Heart right ventricle (tissue), 16 donors: ENCODE results near the gene TTC31. TPM values are rescaled to one million over a fixed set of nuclear protein-coding genes. Genes with fewer than 3 reads are reported as not detected.

Source experiments
- ATAC-seq, 8 donors: fragments of 200-7000 bp; cut with Tn5 transposase; one replicate each; pipeline ENCODE4 v1.9.1; 2020; ENCODE audit warnings: mild to moderate bottlenecking in 8 of 8, moderate library complexity in 8 of 8, moderate number of reproducible peaks in 1 of 8
- DNase-seq, 2 donors: peaks; one replicate each; pipeline ENCODE4 v3.0.0-alpha.2; 2020
- H3K27ac ChIP-seq, 10 donors: fragments of 200-600 bp; sonication (generic) in 2 of 10; one replicate each; pipeline versions ENCODE4 v1.5.0 to v1.8.0; 2020 to 2022; ENCODE audit warnings: mild to moderate bottlenecking in 3 of 10
- H3K27me3 ChIP-seq, 7 donors: fragments of 200-600 bp; one replicate each; pipeline ENCODE4 v1.8.0; 2021 to 2022; ENCODE audit warnings: mild to moderate bottlenecking in 2 of 7
- H3K36me3 ChIP-seq, 9 donors: fragments of 200-600 bp; sonication (generic) in 1 of 9; one replicate each; pipeline versions ENCODE4 v1.5.0 to v1.8.0; 2020 to 2022; ENCODE audit warnings: mild to moderate bottlenecking in 2 of 9
- H3K4me1 ChIP-seq, 9 donors: fragments of 200-600 bp; sonication (generic) in 1 of 9; one replicate each; pipeline versions ENCODE4 v1.5.0 to v1.8.0; 2020 to 2022; ENCODE audit warnings: mild to moderate bottlenecking in 4 of 9
- H3K4me3 ChIP-seq, 10 donors: fragments of 200-600 bp; sonication (generic) in 2 of 10; one replicate each; pipeline versions ENCODE4 v1.5.0 to v1.8.0; 2020 to 2022; ENCODE audit warnings: mild to moderate bottlenecking in 7 of 10, moderate library complexity in 2 of 10
- H3K9me3 ChIP-seq, 11 donors: fragments of 200-600 bp in 10 of 11; sonication (generic) in 2 of 11; one replicate each; pipeline versions ENCODE4 v1.5.0 to v1.8.0; 2013 to 2022; ENCODE audit warnings: mild to moderate bottlenecking in 2 of 11, control low read depth in 1 of 11, moderate library complexity in 1 of 11
- WGBS, 2 donors: extraction: QIAGEN DNeasy Blood & Tissue Kit; methylation state at CpG; one replicate each; pipeline ENCODE4 v1.1.7; 2013; ENCODE audit warnings: inconsistent platforms in 1 of 2; 5-methylcytosine and 5-hydroxymethylcytosine counted together
- intact Hi-C, 10 donors: fragments of 100-400 bp; cut with DNase I; formaldehyde crosslinking; loops; one replicate each; pipeline versions ENCODE4 v1.11.1 to v1.14.2; 2022
- polyA plus RNA-seq, 2 donors: library from polyadenylated mRNA; stranded (reverse); fragments of 200-250 nt; gene quantifications; one replicate each; pipeline ENCODE4 v1.2.3, GENCODE V29; 2013
- total RNA-seq, 10 donors: library from RNA; stranded (reverse); fragmentation: NEBNext Ultra II Directional in 3 of 10; extraction: Animal tissue kit (Norgen Biotek cat#: 25700) in 3 of 10; gene quantifications; one replicate each; pipeline versions ENCODE4 v1.2.1 to v1.2.4, GENCODE V29; 2021 to 2023
- TF ChIP-seq, protein P1 (sequence below), 9 donors: fragments of 200-600 bp; sonication (generic) in 2 of 9; IDR thresholded peaks; one replicate each; pipeline versions ENCODE4 v1.5.0 to v1.8.0; 2021 to 2022; ENCODE audit warnings: antibody characterized with exemption in 9 of 9, mild to moderate bottlenecking in 5 of 9, moderate library complexity in 1 of 9
- donor health status: Arrhythmogenic right ventricular cardiomyopathy.
- donor health status: ischemic (EF 13 %, LVEDD 7.1; RV severe dilation, severe dysfunction).
- donor health status: healthy with polysubstance abuse.
- donor health status: DM: no; HTN: yes; CAD: no.
- donor health status: DM: no; HTN: no; CAD: no.
- donor health status: ischemic (EF 25% LVEDD 6.9; RV normal size, moderate dysfunction).
- donor health status: ischemic (EF 25% LVEDD 5.7; RV mildly dilated, moderate dysfunction).
- donor health status: healthy.
- donor health status: DM: yes; HTN: yes; CAD: no.
- donor health status: Ischemic cardiomyopathy.
- donor health status: ischemic (EF 35%, LVEDD 5.7; RV mildly dilated, moderate dysfunction).
- donor health status: nonischemic (EF 11% LVEDD 7.7; RV severe dilation, severe dysfunction).
- donor health status: DM: yes; HTN: yes; CAD: no.
- donor health status: PGD.
- donor health status: ischemic (EF 29% LVEDD 5.4; RV normal size, mild dysfunction).
- donor health status: nonischemic (EF 23%, LVEDD 6.1; RV moderate dilation, normal function).

The TTC31 gene
- total and polyA plus RNA-seq, 12 donors = 7.2 to 18.7 (median 9.4) TPM

DNA sequence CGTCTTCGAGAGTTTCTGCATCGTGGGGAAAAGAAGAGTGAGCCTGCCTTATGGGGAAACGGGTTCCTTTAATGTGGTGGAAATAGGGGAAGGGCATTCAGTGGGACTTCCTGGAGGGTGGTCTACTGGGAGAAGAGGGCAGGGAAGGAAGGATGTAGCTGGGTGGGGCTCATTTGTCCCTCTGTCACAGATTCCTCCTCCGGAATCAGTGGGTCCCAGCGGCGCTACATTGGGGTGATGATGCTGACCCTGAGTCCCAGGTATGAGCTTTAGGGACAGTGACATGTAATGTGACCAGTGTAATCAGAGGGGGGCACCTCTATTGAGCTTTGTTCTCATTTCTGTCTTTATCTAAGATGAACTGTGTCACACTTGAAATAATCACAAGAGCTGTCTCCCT, 48.8 kb downstream of the TTC31 start:
- Histone ChIP-seq H3K27me3 (no peaks in the 10 kb centered on the region), H3K4me3 (no peak overlapping the region), H3K36me3 (peaks cover 0 to 62% (median 27%) of the 10 kb centered on the region in 9 donors), H3K27ac (peak overlapping the region in 3 of 10 donors; percentile 2 to 92 (median 91)), H3K4me1 (peaks cover 12 to 35% (median 31%) of the 10 kb centered on the region in 9 donors), H3K9me3 (no peaks in the 10 kb centered on the region)
- DNase-seq (no peak), ATAC-seq (no peak)
- TF ChIP-seq, protein P1, sequence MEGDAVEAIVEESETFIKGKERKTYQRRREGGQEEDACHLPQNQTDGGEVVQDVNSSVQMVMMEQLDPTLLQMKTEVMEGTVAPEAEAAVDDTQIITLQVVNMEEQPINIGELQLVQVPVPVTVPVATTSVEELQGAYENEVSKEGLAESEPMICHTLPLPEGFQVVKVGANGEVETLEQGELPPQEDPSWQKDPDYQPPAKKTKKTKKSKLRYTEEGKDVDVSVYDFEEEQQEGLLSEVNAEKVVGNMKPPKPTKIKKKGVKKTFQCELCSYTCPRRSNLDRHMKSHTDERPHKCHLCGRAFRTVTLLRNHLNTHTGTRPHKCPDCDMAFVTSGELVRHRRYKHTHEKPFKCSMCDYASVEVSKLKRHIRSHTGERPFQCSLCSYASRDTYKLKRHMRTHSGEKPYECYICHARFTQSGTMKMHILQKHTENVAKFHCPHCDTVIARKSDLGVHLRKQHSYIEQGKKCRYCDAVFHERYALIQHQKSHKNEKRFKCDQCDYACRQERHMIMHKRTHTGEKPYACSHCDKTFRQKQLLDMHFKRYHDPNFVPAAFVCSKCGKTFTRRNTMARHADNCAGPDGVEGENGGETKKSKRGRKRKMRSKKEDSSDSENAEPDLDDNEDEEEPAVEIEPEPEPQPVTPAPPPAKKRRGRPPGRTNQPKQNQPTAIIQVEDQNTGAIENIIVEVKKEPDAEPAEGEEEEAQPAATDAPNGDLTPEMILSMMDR (IDR thresholded peaks at IDR 0.05) = no peak
- 77 to 81% methylated on average over 7 of the region's 7 CpGs for WGBS, 2 donors
- intact Hi-C loops = loop anchor here in 3 of 10 donors (2.0 to 5.0 kb wide), 3 partner anchors 21 to 56 kb away; partner anchors contain the start of genes CCDC142 (in 1 of the 3), LOXL3 (in 1 of the 3) and TTC31 (in 1 of the 3)

DNA sequence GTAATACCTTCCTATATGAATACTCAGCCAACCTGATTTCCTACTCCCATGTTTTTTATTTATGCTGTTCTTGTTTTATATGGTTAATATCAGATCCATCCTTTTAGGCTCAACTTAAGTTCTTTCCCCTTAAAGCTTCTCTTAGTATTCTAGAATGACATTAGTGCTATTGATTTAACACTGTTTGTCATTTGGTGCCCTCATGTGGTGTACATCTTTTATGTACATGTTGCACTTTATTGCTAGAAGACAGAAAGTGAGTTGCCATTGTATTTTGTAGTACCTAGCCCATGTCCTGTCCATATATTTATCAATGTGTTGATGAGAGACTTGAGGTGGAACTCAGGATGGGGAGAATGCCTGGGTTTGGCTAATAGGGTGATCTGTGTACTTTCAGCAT, 49.3 kb downstream of the TTC31 start:
- H3K36me3 ChIP-seq = peaks cover 0 to 57% (median 21%) of the 10 kb centered on the region in 9 donors
- H3K9me3 ChIP-seq = no peaks in the 10 kb centered on the region
- no peak overlapping the region for H3K4me3 ChIP-seq
- no peaks in the 10 kb centered on the region for H3K27me3 ChIP-seq
- DNase-seq (no peak), ATAC-seq (no peak)
- intact Hi-C loops = loop anchor here in 2 of 10 donors (5.0 kb wide), 2 partner anchors 50 to 55 kb away; partner anchors contain the start of genes CCDC142 (in 1 of the 2) and TTC31 (in 1 of the 2)
- H3K4me1 ChIP-seq = peaks cover 12 to 35% (median 30%) of the 10 kb centered on the region in 9 donors
- peak overlapping the region in 1 of 10 donors; percentile 2 for H3K27ac ChIP-seq
- TF ChIP-seq, protein P1 (IDR thresholded peaks at IDR 0.05) = peak in 7 of 9 donors; percentile 14 to 45 (median 29)

DNA sequence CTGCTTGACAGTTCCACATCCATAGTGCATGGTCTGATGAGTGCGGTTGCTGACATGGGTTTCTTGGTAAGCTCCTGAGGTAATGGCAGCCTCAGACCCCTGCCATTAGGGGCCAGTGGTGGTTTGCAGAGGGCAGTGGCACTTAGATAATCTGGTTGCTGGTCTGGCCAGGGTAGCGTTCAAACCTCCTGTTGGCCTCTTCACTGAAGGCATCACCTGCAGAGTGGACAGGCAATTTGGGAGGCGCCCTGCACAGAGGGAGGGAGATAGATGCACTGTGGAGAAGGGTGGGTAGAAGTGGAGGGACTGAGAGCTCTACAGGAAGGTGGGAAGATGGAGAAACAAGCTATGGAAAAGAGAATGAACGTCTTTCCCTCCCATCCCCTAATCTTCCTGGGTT, 50.6 kb downstream of the TTC31 start:
- TF ChIP-seq, protein P1 (IDR thresholded peaks at IDR 0.05) = no peak
- Histone ChIP-seq H3K36me3 (peaks cover 0 to 45% (median 12%) of the 10 kb centered on the region in 9 donors), H3K4me1 (peaks cover 10 to 27% (median 23%) of the 10 kb centered on the region in 9 donors), H3K9me3 (no peaks in the 10 kb centered on the region), H3K27ac (no peak overlapping the region), H3K27me3 (no peaks in the 10 kb centered on the region), H3K4me3 (no peak overlapping the region)
- no peak for ATAC-seq
- DNase-seq = no peak
- intact Hi-C loops = loop anchor here in 2 of 10 donors (5.0 kb wide), 2 partner anchors 51 to 54 kb away; partner anchors contain the start of genes CCDC142 (in 1 of the 2) and TTC31 (in 1 of the 2)
- 84 to 85% methylated on average over 4 of the region's 4 CpGs for WGBS, 2 donors

DNA sequence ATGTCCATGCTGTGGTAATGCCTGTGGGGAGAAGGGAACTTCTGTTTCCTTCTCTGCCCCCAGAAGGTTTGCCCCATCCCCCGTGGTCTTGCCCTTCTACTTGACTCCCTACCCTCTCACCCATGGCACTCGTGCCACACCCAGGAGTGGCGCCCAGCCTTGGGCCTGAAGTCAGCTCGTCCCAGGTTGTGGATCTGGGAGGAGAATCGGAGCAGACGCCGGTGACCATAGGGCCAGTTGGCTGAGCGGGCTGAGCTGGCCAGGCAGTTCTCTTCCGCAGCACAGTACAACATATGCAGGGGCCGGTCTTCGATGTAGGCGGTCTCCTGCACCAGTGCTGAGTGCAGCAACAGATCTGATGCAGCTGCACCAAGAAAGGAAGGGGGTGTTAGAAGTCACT, 51.5 kb downstream of the TTC31 start:
- 83 to 87% methylated on average over 12 of the region's 12 CpGs for WGBS, 2 donors
- ATAC-seq = no peak
- intact Hi-C loops = loop anchor here in 2 of 10 donors (5.0 kb wide), 2 partner anchors 52 to 53 kb away; partner anchors contain the start of genes CCDC142 (in 1 of the 2) and TTC31 (in 1 of the 2)
- Histone ChIP-seq H3K9me3 (no peaks in the 10 kb centered on the region), H3K36me3 (peaks cover 0 to 44% (median 12%) of the 10 kb centered on the region in 9 donors), H3K4me1 (peaks cover 7 to 20% (median 17%) of the 10 kb centered on the region in 9 donors), H3K27ac (no peak overlapping the region), H3K4me3 (no peak overlapping the region), H3K27me3 (no peaks in the 10 kb centered on the region)
- TF ChIP-seq, protein P1 (IDR thresholded peaks at IDR 0.05) = no peak
- DNase-seq = no peak
